ENCODE measurements around the gene CFAP210. TPM values are rescaled to one million over a fixed set of nuclear protein-coding genes. Genes with fewer than 3 reads are reported as not detected.

CFAP210 gene
- total and polyA plus RNA-seq, 2 experiments from 2014 or later: 3.7 TPM; not detected in 1

DNA sequence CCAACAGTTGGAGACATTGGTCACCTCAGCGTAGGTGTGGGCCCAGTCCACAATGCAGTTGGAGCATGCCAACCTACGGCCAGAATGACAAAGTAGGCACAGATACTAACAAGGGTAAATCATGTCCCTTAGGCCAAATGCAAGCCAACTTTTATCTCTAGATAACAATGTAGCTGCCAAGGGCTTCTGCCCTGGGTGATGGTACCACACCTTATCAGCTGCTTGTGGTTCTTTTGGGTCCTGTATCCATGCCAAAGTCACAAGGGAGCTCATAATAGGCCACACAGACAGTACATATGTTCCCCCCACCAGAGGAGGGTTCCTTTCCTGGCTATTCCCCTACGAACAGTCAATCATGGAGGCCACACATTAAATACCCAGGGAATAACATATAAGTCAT, 19.1 kb upstream of the CFAP210 start:
- ATAC-seq: no peak
- H3K4me1 Mint-ChIP-seq: peaks cover 7% of the 10 kb centered on the region; the same call in 1 of the 3 replicates
- H3K27ac ChIP-seq (ENCODE audit: low read depth): no peak overlapping the region
- H2AFZ ChIP-seq: no peak overlapping the region
- H3K4me3 Mint-ChIP-seq: no peak overlapping the region
- H3K9me2 ChIP-seq (ENCODE audit: insufficient read depth): no peaks in the 10 kb centered on the region
- TF ChIP-seq, protein P1, sequence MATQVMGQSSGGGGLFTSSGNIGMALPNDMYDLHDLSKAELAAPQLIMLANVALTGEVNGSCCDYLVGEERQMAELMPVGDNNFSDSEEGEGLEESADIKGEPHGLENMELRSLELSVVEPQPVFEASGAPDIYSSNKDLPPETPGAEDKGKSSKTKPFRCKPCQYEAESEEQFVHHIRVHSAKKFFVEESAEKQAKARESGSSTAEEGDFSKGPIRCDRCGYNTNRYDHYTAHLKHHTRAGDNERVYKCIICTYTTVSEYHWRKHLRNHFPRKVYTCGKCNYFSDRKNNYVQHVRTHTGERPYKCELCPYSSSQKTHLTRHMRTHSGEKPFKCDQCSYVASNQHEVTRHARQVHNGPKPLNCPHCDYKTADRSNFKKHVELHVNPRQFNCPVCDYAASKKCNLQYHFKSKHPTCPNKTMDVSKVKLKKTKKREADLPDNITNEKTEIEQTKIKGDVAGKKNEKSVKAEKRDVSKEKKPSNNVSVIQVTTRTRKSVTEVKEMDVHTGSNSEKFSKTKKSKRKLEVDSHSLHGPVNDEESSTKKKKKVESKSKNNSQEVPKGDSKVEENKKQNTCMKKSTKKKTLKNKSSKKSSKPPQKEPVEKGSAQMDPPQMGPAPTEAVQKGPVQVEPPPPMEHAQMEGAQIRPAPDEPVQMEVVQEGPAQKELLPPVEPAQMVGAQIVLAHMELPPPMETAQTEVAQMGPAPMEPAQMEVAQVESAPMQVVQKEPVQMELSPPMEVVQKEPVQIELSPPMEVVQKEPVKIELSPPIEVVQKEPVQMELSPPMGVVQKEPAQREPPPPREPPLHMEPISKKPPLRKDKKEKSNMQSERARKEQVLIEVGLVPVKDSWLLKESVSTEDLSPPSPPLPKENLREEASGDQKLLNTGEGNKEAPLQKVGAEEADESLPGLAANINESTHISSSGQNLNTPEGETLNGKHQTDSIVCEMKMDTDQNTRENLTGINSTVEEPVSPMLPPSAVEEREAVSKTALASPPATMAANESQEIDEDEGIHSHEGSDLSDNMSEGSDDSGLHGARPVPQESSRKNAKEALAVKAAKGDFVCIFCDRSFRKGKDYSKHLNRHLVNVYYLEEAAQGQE (IDR thresholded peaks at IDR 0.05; ENCODE audit: unreplicated experiment): no peak
- TF ChIP-seq CREB1 (CRISPR knock-in tag; IDR thresholded peaks at IDR 0.05; ENCODE audit: low read depth) (no peak), ZNF331 (CRISPR knock-in tag; IDR thresholded peaks at IDR 0.05; ENCODE audit: low read depth) (no peak), STAT1 (IDR thresholded peaks at IDR 0.05; ENCODE audit: unreplicated experiment) (no peak), ZNF114 (CRISPR knock-in tag; IDR thresholded peaks at IDR 0.05) (no peak), POLR2AphosphoS5 (IDR thresholded peaks at IDR 0.05; ENCODE audit: low read depth) (no peak), EZH2phosphoT487 (IDR thresholded peaks at IDR 0.05; ENCODE audit: unreplicated experiment) (no peak)
- TF ChIP-seq, protein P2, sequence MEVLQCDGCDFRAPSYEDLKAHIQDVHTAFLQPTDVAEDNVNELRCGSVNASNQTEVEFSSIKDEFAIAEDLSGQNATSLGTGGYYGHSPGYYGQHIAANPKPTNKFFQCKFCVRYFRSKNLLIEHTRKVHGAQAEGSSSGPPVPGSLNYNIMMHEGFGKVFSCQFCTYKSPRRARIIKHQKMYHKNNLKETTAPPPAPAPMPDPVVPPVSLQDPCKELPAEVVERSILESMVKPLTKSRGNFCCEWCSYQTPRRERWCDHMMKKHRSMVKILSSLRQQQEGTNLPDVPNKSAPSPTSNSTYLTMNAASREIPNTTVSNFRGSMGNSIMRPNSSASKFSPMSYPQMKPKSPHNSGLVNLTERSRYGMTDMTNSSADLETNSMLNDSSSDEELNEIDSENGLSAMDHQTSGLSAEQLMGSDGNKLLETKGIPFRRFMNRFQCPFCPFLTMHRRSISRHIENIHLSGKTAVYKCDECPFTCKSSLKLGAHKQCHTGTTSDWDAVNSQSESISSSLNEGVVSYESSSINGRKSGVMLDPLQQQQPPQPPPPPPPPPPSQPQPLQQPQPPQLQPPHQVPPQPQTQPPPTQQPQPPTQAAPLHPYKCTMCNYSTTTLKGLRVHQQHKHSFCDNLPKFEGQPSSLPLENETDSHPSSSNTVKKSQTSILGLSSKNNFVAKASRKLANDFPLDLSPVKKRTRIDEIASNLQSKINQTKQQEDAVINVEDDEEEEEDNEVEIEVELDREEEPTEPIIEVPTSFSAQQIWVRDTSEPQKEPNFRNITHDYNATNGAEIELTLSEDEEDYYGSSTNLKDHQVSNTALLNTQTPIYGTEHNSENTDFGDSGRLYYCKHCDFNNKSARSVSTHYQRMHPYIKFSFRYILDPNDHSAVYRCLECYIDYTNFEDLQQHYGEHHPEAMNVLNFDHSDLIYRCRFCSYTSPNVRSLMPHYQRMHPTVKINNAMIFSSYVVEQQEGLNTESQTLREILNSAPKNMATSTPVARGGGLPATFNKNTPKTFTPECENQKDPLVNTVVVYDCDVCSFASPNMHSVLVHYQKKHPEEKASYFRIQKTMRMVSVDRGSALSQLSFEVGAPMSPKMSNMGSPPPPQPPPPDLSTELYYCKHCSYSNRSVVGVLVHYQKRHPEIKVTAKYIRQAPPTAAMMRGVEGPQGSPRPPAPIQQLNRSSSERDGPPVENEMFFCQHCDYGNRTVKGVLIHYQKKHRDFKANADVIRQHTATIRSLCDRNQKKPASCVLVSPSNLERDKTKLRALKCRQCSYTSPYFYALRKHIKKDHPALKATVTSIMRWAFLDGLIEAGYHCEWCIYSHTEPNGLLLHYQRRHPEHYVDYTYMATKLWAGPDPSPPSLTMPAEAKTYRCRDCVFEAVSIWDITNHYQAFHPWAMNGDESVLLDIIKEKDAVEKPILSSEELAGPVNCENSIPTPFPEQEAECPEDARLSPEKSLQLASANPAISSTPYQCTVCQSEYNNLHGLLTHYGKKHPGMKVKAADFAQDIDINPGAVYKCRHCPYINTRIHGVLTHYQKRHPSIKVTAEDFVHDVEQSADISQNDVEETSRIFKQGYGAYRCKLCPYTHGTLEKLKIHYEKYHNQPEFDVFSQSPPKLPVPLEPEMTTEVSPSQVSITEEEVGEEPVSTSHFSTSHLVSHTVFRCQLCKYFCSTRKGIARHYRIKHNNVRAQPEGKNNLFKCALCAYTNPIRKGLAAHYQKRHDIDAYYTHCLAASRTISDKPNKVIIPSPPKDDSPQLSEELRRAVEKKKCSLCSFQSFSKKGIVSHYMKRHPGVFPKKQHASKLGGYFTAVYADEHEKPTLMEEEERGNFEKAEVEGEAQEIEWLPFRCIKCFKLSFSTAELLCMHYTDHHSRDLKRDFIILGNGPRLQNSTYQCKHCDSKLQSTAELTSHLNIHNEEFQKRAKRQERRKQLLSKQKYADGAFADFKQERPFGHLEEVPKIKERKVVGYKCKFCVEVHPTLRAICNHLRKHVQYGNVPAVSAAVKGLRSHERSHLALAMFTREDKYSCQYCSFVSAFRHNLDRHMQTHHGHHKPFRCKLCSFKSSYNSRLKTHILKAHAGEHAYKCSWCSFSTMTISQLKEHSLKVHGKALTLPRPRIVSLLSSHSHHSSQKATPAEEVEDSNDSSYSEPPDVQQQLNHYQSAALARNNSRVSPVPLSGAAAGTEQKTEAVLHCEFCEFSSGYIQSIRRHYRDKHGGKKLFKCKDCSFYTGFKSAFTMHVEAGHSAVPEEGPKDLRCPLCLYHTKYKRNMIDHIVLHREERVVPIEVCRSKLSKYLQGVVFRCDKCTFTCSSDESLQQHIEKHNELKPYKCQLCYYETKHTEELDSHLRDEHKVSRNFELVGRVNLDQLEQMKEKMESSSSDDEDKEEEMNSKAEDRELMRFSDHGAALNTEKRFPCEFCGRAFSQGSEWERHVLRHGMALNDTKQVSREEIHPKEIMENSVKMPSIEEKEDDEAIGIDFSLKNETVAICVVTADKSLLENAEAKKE (CRISPR knock-in tag; IDR thresholded peaks at IDR 0.05): no peak
- TF ChIP-seq, protein P3, sequence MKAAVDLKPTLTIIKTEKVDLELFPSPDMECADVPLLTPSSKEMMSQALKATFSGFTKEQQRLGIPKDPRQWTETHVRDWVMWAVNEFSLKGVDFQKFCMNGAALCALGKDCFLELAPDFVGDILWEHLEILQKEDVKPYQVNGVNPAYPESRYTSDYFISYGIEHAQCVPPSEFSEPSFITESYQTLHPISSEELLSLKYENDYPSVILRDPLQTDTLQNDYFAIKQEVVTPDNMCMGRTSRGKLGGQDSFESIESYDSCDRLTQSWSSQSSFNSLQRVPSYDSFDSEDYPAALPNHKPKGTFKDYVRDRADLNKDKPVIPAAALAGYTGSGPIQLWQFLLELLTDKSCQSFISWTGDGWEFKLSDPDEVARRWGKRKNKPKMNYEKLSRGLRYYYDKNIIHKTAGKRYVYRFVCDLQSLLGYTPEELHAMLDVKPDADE (IDR thresholded peaks at IDR 0.05): no peak
- TF ChIP-seq, protein P4, sequence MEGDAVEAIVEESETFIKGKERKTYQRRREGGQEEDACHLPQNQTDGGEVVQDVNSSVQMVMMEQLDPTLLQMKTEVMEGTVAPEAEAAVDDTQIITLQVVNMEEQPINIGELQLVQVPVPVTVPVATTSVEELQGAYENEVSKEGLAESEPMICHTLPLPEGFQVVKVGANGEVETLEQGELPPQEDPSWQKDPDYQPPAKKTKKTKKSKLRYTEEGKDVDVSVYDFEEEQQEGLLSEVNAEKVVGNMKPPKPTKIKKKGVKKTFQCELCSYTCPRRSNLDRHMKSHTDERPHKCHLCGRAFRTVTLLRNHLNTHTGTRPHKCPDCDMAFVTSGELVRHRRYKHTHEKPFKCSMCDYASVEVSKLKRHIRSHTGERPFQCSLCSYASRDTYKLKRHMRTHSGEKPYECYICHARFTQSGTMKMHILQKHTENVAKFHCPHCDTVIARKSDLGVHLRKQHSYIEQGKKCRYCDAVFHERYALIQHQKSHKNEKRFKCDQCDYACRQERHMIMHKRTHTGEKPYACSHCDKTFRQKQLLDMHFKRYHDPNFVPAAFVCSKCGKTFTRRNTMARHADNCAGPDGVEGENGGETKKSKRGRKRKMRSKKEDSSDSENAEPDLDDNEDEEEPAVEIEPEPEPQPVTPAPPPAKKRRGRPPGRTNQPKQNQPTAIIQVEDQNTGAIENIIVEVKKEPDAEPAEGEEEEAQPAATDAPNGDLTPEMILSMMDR (conservative IDR thresholded peaks at IDR 0.05; ENCODE audit: low read depth in 2 of 2): no peak
- H4K20me1 ChIP-seq (replicated peaks; ENCODE audit: insufficient read depth): no peaks in the 10 kb centered on the region
- H3F3A ChIP-seq (replicated peaks; ENCODE audit: low read depth): no peaks in the 10 kb centered on the region
- no peaks in the 10 kb centered on the region for H3K4me1 ChIP-seq (ENCODE audit: insufficient read depth)
- peaks cover 5% of the 10 kb centered on the region for H3K27me3 Mint-ChIP-seq (ENCODE audit: insufficient read depth, low read depth, poor library complexity)
- H3K27ac Mint-ChIP-seq: no peak overlapping the region
- no peaks in the 10 kb centered on the region for H3K27me3 ChIP-seq (ENCODE audit: insufficient read depth)
- H3K4me2 ChIP-seq: no peak overlapping the region
- H3K4me3 ChIP-seq: no peak overlapping the region
- H3K79me2 ChIP-seq (replicated peaks; ENCODE audit: insufficient read depth): no peaks in the 10 kb centered on the region
- H3K9me3 Mint-ChIP-seq: peaks cover 9% of the 10 kb centered on the region; the same call in 2 of the 3 replicates
- 0 out of 2 replicates have a peak, but pooled peaks cover 3% of the 10 kb centered on the region for H3K36me3 ChIP-seq (ENCODE audit: insufficient read depth)
- peaks cover 19% of the 10 kb centered on the region for H3K36me3 Mint-ChIP-seq (ENCODE audit: low read depth)
- no peak for DNase-seq (ENCODE audit: low spot score)
